Erythroblast (primary cell): ENCODE data around the gene SUN2.

ENCODE experiments used
- GATA1 ChIP-seq: IDR thresholded peaks from 2 replicates; pipeline ENCODE4 v1.6.1; 2011; ENCODE audit warnings: low read depth, mild to moderate bottlenecking, control low read depth, low read length, moderate library complexity
- POLR2A ChIP-seq: IDR thresholded peaks from 2 replicates; pipeline ENCODE4 v1.6.1; 2011; ENCODE audit warnings: mild to moderate bottlenecking, low read length

GRCh38 chr22:38750104-38750503 lies 5.7 kb downstream of the SUN2 start:
- TF ChIP-seq POLR2A (no peak), GATA1 (no peak)
